C4-2B (cell line): ENCODE measurements around the gene ETNK2.

Experiments used
- ZFX ChIP-seq: fragments of 450-650 bp; IDR thresholded peaks from 2 replicates; pipeline ENCODE4 v1.6.1; 2017
- TF ChIP-seq, protein P1 (sequence below): fragments of 450-650 bp; conservative IDR thresholded peaks from 2 replicates; pipeline ENCODE4 v1.5.1; 2017; ENCODE audit warnings: mild to moderate bottlenecking

DNA sequence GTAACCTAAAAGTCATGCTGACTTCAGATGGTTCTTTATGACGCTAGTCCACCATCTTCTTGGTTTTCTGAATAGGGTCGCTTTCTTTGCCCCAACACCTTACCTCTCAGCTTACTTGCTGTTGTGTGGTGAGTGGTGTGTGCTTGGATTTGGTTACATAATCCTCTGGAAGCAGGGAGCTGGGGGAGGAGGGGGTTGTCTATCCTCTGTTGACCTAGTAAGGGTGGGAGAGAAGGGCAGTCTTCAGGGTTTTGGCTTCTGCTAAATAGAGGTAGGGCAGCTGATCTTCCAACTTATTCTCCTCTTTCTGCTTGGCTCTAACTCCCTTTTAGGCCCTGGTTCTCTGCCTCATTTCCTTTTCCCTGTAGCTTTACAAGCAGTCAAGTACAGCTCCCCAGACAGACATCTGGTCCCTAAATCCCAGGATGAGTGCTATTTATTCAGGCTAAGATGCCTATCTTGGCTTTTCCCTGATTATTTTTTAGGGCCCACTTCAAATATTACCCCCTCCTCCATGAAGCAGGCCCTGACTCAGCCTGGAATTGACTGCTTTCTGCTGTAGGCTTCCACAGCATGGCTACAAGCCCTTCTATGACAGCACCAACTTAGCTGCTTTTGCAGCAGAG is 20.7 kb upstream of the ETNK2 start:
- TF ChIP-seq, protein P1, sequence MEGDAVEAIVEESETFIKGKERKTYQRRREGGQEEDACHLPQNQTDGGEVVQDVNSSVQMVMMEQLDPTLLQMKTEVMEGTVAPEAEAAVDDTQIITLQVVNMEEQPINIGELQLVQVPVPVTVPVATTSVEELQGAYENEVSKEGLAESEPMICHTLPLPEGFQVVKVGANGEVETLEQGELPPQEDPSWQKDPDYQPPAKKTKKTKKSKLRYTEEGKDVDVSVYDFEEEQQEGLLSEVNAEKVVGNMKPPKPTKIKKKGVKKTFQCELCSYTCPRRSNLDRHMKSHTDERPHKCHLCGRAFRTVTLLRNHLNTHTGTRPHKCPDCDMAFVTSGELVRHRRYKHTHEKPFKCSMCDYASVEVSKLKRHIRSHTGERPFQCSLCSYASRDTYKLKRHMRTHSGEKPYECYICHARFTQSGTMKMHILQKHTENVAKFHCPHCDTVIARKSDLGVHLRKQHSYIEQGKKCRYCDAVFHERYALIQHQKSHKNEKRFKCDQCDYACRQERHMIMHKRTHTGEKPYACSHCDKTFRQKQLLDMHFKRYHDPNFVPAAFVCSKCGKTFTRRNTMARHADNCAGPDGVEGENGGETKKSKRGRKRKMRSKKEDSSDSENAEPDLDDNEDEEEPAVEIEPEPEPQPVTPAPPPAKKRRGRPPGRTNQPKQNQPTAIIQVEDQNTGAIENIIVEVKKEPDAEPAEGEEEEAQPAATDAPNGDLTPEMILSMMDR = no peak
- TF ChIP-seq ZFX = no peak
